ENCODE data around the gene CCPG1. TPM values are rescaled to one million over a fixed set of nuclear protein-coding genes. Genes with fewer than 3 reads are reported as not detected.

The CCPG1 gene
- total RNA-seq, 3 donors from 2014 or later (not counting 1 experiment from before 2014, with no cell fraction given) = 41.6 to 53.6 (median 43.8) TPM

DNA sequence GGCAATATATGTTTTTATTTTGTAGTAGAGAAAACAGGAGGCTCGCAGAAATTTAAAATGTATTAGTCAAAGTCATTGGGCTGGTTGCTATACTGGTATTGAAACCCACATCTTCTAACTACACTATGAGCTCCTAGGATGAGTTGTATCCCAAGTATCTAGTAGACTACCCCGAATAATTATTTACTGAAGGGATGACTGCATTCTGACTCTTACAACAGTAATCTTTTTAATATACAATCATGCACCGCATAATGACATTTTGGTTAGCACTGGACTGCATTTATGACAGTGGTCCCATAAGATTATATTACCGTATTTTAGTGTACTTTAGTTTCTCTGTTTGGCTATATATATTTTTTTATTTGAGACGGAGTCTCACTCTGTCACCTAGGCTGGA is 73.8 kb downstream of the CCPG1 start:
- no peak overlapping the region for H3K27ac Mint-ChIP-seq
- H3K36me3 Mint-ChIP-seq = peaks cover under 1% of the 10 kb centered on the region
- no peaks in the 10 kb centered on the region for H3K27me3 ChIP-seq (ENCODE audit: control insufficient read depth, insufficient read depth, low read length)
- no peaks in the 10 kb centered on the region for H3K9me3 ChIP-seq (ENCODE audit: control insufficient read depth, insufficient read depth, low read length)
- 95% methylated on average over 4 of the region's 5 CpGs for WGBS (ENCODE audit: insufficient coverage)
- peaks cover 65% of the 10 kb centered on the region for H3K36me3 ChIP-seq (ENCODE audit: control insufficient read depth, insufficient read depth, low read length)
- no peaks in the 10 kb centered on the region for H3K9me3 Mint-ChIP-seq
- H3K4me3 Mint-ChIP-seq = no peak overlapping the region
- H3K4me1 ChIP-seq (ENCODE audit: control insufficient read depth, insufficient read depth, low read length) = no peaks in the 10 kb centered on the region
- ATAC-seq (no peak), DNase-seq (no peak)
- no peak overlapping the region for H3K4me3 ChIP-seq (ENCODE audit: low read length)
- H3K27me3 Mint-ChIP-seq (ENCODE audit: low read depth in 2 of 2) = no peaks in the 10 kb centered on the region
- H3K4me1 Mint-ChIP-seq = peaks cover 0 to 6% of the 10 kb centered on the region in 2 donors
- no peak overlapping the region for H3K27ac ChIP-seq (ENCODE audit: low read length)
- no peak for TF ChIP-seq CTCF (IDR thresholded peaks at IDR 0.05)
- intact Hi-C loops (cut with micrococcal nuclease) = no loop called here

DNA sequence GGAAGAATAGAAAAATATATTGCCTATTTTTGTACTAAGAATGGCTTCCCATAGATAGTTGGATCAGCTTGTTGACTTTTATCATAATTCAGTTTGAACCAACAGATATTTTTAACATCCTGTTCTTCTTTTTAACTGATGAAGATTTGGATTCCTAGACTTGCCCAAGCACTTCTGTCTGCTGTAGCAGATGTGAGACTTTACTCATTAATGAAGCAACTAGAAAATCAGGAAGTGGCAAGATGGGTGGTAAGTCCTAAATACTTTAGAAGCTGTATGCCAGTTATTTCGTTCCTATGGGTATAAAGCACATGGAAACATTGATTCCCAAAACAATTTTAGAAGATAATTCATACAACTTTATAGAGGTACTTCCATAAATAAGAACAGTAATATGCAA is 80.8 kb downstream of the CCPG1 start:
- H3K36me3 ChIP-seq (ENCODE audit: control insufficient read depth, insufficient read depth, low read length) = peaks cover 32% of the 10 kb centered on the region
- no peaks in the 10 kb centered on the region for H3K27me3 Mint-ChIP-seq (ENCODE audit: low read depth in 2 of 2)
- no peak overlapping the region for H3K27ac ChIP-seq (ENCODE audit: low read length)
- no peaks in the 10 kb centered on the region for H3K9me3 Mint-ChIP-seq
- no peaks in the 10 kb centered on the region for H3K27me3 ChIP-seq (ENCODE audit: control insufficient read depth, insufficient read depth, low read length)
- no peak for TF ChIP-seq CTCF (IDR thresholded peaks at IDR 0.05)
- no peak overlapping the region for H3K27ac Mint-ChIP-seq
- H3K4me1 Mint-ChIP-seq = peaks cover 17 to 19% of the 10 kb centered on the region in 2 donors
- ATAC-seq = no peak
- intact Hi-C loops (cut with micrococcal nuclease) = no loop called here
- DNase-seq = no peak
- 100% methylated on average over 1 of the region's 1 CpG for WGBS (ENCODE audit: insufficient coverage)
- no peak overlapping the region for H3K4me3 ChIP-seq (ENCODE audit: low read length)
- H3K36me3 Mint-ChIP-seq = peaks cover 14% of the 10 kb centered on the region
- H3K4me3 Mint-ChIP-seq = no peak overlapping the region
- H3K4me1 ChIP-seq (ENCODE audit: control insufficient read depth, insufficient read depth, low read length) = no peaks in the 10 kb centered on the region
- H3K9me3 ChIP-seq (ENCODE audit: control insufficient read depth, insufficient read depth, low read length) = no peaks in the 10 kb centered on the region

DNA sequence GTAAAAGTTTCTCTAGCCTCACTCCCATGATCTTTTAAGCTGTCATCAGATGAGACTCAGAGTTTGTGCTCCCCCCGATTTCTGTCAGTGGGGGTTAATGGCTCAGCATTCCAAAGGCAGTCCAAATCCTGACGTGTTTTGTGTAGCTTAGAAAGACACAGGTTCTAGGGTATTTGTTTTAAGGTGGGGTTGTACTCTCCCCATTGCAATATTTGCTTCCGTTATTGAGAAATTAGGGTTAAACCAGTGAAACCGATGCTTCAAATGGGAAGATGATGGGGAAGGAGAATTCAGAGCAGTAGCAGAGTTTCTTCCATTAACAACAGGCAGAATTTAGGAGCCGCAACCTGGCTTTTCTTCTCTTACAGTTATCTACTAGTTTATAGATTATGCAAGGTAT is 85.7 kb downstream of the CCPG1 start:
- intact Hi-C loops (cut with micrococcal nuclease) = no loop called here
- no peaks in the 10 kb centered on the region for H3K9me3 Mint-ChIP-seq
- H3K27me3 ChIP-seq (ENCODE audit: control insufficient read depth, insufficient read depth, low read length) = no peaks in the 10 kb centered on the region
- WGBS (ENCODE audit: insufficient coverage) = 98% methylated on average over 4 of the region's 5 CpGs
- H3K27ac Mint-ChIP-seq = peak overlapping the region in 1 of 2 donors; percentile 56
- no peaks in the 10 kb centered on the region for H3K27me3 Mint-ChIP-seq (ENCODE audit: low read depth in 2 of 2)
- no peak overlapping the region for H3K4me3 Mint-ChIP-seq
- no peak for TF ChIP-seq CTCF (IDR thresholded peaks at IDR 0.05)
- H3K4me1 Mint-ChIP-seq = peaks cover 40 to 45% of the 10 kb centered on the region in 2 donors
- H3K4me3 ChIP-seq (ENCODE audit: low read length) = no peak overlapping the region
- ATAC-seq (no peak), DNase-seq (no peak)
- peaks cover 2% of the 10 kb centered on the region for H3K36me3 ChIP-seq (ENCODE audit: control insufficient read depth, insufficient read depth, low read length)
- no peaks in the 10 kb centered on the region for H3K9me3 ChIP-seq (ENCODE audit: control insufficient read depth, insufficient read depth, low read length)
- H3K36me3 Mint-ChIP-seq = peaks cover 7% of the 10 kb centered on the region
- H3K27ac ChIP-seq (ENCODE audit: low read length) = no peak overlapping the region
- peaks cover 13% of the 10 kb centered on the region for H3K4me1 ChIP-seq (ENCODE audit: control insufficient read depth, insufficient read depth, low read length)

DNA sequence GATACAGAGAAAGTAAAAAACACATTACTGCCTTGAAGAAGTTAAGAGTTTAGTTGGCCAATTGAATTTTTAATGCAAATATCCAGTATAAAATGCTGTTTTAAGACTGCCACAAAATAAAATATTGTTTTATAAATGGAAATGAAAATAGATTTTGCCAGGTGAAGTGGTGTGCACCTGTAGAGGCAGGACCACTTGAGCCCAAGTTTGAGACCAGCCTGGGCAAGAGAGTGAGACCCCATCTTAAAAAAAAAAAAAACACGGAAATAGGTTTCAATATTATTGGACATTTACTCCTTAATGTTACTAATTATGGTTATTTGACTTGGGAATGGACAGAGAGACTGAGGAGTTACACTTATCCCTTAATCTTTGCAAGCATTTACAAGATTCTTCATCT is 87.2 kb downstream of the CCPG1 start:
- Mint-ChIP-seq H3K27ac (peak overlapping the region in 1 of 2 donors; percentile 20), H3K4me3 (peak overlapping the region; percentile 17), H3K36me3 (peaks cover 7% of the 10 kb centered on the region), H3K9me3 (no peaks in the 10 kb centered on the region), H3K27me3 (ENCODE audit: low read depth in 2 of 2) (no peaks in the 10 kb centered on the region), H3K4me1 (peaks cover 48 to 55% of the 10 kb centered on the region in 2 donors)
- WGBS (ENCODE audit: insufficient coverage) = no CpG with 5 or more reads among the region's 1 CpG
- H3K9me3 ChIP-seq (ENCODE audit: control insufficient read depth, insufficient read depth, low read length) = no peaks in the 10 kb centered on the region
- no peaks in the 10 kb centered on the region for H3K27me3 ChIP-seq (ENCODE audit: control insufficient read depth, insufficient read depth, low read length)
- DNase-seq = no peak
- TF ChIP-seq CTCF (IDR thresholded peaks at IDR 0.05) = no peak
- H3K4me1 ChIP-seq (ENCODE audit: control insufficient read depth, insufficient read depth, low read length) = peaks cover 17% of the 10 kb centered on the region
- intact Hi-C loops (cut with micrococcal nuclease) = no loop called here
- no peak overlapping the region for H3K27ac ChIP-seq (ENCODE audit: low read length)
- H3K4me3 ChIP-seq (ENCODE audit: low read length) = no peak overlapping the region
- H3K36me3 ChIP-seq (ENCODE audit: control insufficient read depth, insufficient read depth, low read length) = peaks cover 1% of the 10 kb centered on the region
- ATAC-seq = no peak
